SH-SY5Y (cell line): ENCODE data around the gene LAMC2.

Experiments used
- GATA2 ChIP-seq: IDR thresholded peaks from 2 replicates; pipeline ENCODE4 v1.6.1; 2011; ENCODE audit warnings: mild to moderate bottlenecking, low read depth, low read length
- GATA3 ChIP-seq: IDR thresholded peaks from 2 replicates; pipeline ENCODE4 v1.6.1; 2011; ENCODE audit warnings: low read depth, mild to moderate bottlenecking, low read length, moderate library complexity

DNA sequence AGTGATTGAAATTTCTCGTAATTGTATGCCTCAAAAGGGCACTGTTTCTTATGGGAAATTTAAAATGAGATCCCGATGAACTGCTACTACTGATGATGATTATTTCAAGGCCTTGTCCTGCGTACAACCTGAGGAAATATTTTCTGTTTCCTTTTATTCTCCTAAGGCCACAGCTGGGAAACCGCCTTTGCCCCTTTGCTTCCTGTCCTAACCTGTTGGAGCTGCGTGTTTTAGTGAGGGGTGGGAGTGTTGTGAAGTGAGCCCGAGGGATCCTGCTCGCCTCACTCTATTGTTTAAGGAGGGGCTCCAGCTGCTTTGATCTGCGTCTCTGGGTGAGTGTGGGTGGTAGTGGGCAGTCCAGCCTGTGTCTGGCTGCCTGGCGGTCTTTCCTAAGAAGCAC is 14.4 kb downstream of the LAMC2 start:
- TF ChIP-seq GATA2 (no peak), GATA3 (no peak)
